Osteocyte (in vitro differentiated cells): ENCODE data around the gene KRT12. TPM values are rescaled to one million over a fixed set of nuclear protein-coding genes. Genes with fewer than 3 reads are reported as not detected.
A peak's percentile ranks its signal among the peaks of the same experiment; 100 is the strongest.
"Not testable (repeated sequence)": the region's sequence is repeated elsewhere in the genome, so short reads cannot be mapped to it uniquely, and the experiment has no call there.

Experiments used
- DNase-seq: peaks from one replicate; pipeline ENCODE4 v3.0.0; 2021; ENCODE audit warnings: mixed read lengths; ENCODE audit not compliant: unreplicated experiment; ENCODE audit errors: extremely low spot score
- H3K27ac Mint-ChIP-seq: one replicate; pipeline ENCODE4 v1.8.0; 2021; ENCODE audit warnings: mild to moderate bottlenecking, mixed read lengths; ENCODE audit not compliant: unreplicated experiment
- H3K27me3 Mint-ChIP-seq: one replicate; pipeline ENCODE4 v1.8.0; 2021; ENCODE audit warnings: mixed read lengths; ENCODE audit not compliant: unreplicated experiment
- H3K36me3 Mint-ChIP-seq: one replicate; pipeline ENCODE4 v1.8.0; 2021; ENCODE audit warnings: mixed read lengths; ENCODE audit not compliant: unreplicated experiment
- H3K4me1 Mint-ChIP-seq: one replicate; pipeline ENCODE4 v1.8.0; 2021; ENCODE audit warnings: mixed read lengths; ENCODE audit not compliant: unreplicated experiment
- H3K4me3 Mint-ChIP-seq: one replicate; pipeline ENCODE4 v1.8.0; 2021; ENCODE audit warnings: mild to moderate bottlenecking, moderate library complexity, mixed read lengths; ENCODE audit not compliant: unreplicated experiment
- H3K9me3 Mint-ChIP-seq: one replicate; pipeline ENCODE4 v1.8.0; 2021; ENCODE audit warnings: mixed read lengths; ENCODE audit not compliant: unreplicated experiment
- total RNA-seq: library from RNA; stranded (reverse); gene quantifications from 2 replicates; pipeline ENCODE4 v1.2.1, GENCODE V29; 2021
- TF ChIP-seq, protein P1 (sequence below): fragments of 200-600 bp; sonication (generic); IDR thresholded peaks from 2 replicates; pipeline ENCODE4 v1.5.0; 2021; ENCODE audit warnings: antibody characterized with exemption, mild to moderate bottlenecking, moderate library complexity

The KRT12 gene
- total RNA-seq, 1 donor from 2014 or later: not detected

DNA sequence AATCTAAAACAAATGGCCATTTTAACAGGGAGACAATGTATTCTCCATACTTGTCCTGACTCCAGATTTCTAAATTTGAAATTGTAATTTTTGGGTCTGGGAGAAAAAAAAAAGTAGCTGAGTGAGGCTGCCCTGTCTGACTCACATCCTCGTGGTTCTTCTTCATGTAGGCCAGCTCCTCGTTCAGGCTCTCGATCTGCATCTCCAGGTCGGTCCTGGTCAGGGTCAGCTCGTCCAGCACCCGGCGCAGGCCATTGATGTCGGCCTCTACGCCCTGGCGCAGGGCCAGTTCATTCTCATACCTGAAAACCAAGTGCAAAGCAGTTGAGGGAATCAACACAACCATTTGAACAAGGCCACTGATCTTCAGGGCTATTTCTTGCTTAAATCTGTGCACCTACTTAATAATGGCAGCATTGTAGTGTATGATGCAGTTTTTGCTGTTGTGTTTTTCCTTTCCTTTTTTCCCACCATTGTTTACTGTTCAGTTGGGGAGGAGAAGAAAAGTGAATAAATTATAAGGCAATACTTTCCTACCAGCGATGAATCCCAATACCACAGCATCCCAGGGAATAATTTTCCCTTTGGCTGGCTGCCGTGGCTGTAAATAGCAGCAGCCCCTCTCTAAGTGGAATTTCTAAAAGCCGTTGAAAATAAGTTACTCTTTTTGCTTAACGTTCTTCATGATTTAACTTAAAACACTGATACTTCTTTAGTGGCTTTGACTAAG is 2.2 kb downstream of the KRT12 start:
- H3K9me3 Mint-ChIP-seq: no peaks in the 10 kb centered on the region
- no peaks in the 10 kb centered on the region for H3K36me3 Mint-ChIP-seq
- no peak overlapping the region for H3K27ac Mint-ChIP-seq
- DNase-seq: no peak
- peaks cover 11% of the 10 kb centered on the region for H3K27me3 Mint-ChIP-seq
- no peak overlapping the region for H3K4me3 Mint-ChIP-seq
- TF ChIP-seq, protein P1, sequence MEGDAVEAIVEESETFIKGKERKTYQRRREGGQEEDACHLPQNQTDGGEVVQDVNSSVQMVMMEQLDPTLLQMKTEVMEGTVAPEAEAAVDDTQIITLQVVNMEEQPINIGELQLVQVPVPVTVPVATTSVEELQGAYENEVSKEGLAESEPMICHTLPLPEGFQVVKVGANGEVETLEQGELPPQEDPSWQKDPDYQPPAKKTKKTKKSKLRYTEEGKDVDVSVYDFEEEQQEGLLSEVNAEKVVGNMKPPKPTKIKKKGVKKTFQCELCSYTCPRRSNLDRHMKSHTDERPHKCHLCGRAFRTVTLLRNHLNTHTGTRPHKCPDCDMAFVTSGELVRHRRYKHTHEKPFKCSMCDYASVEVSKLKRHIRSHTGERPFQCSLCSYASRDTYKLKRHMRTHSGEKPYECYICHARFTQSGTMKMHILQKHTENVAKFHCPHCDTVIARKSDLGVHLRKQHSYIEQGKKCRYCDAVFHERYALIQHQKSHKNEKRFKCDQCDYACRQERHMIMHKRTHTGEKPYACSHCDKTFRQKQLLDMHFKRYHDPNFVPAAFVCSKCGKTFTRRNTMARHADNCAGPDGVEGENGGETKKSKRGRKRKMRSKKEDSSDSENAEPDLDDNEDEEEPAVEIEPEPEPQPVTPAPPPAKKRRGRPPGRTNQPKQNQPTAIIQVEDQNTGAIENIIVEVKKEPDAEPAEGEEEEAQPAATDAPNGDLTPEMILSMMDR: no peak
- no peaks in the 10 kb centered on the region for H3K4me1 Mint-ChIP-seq

DNA sequence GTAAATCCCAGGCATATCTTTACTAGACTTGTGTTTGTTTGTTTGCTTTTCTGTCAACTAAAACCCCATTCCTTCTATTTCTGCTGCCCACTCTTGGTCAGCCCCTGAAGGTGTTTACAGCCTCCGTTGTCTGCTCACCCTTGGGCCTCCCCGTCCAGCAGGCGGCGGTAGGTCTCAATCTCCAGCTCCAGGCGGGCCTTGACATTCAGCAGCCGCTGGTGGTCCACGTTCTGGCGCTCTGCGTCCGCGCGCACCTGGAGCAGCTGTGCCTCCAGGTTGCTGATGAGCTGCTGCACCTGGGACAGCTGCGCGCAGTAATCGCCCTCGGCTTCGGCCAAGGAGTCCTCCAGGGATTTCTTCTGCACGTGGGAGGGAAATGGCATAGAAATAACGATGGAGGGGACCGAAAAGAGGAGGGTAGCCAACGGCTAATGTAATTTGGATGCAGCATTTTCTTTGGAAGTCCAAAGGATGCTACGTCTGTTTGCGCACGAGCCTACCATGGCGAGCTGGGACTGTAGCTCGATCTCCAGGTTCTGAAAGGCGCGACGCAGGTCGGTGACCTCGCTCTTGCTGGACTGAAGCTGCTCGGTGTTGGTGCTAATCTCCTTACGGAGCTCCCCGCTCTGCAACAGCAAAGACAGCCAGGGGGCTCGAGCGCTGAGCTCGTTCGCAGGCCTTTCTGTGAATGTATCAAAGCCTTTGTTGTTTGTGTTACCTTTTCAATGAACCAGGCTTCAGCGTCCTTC is 3.9 kb downstream of the KRT12 start:
- Mint-ChIP-seq H3K36me3 (no peaks in the 10 kb centered on the region), H3K27me3 (peaks cover 8% of the 10 kb centered on the region), H3K27ac (no peak overlapping the region), H3K4me3 (no peak overlapping the region), H3K9me3 (no peaks in the 10 kb centered on the region), H3K4me1 (no peaks in the 10 kb centered on the region)
- DNase-seq: no peak
- TF ChIP-seq, protein P1: peak; percentile 27

DNA sequence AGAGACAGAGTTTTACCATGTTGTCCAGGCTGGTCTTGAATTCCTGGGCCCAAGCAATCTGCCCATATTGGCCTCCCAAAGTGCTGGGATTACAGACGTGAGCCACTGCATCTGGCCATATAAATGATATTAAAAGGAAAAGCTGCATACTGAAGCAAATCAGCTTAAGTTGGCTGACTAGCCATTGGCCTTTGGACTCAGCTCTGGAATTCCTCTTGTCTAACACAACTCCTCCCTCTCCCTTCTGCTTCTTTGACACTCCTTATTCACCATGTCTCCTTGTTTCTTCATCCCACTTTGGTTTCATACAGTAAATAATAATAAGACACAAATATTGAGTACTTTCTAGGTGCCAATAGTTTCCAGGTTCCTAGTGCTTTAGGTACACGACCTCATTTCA is 7.5 kb downstream of the KRT12 start:
- H3K4me1 Mint-ChIP-seq: peaks cover 11% of the 10 kb centered on the region
- TF ChIP-seq, protein P1: no peak
- H3K4me3 Mint-ChIP-seq: no peak overlapping the region
- no peak overlapping the region for H3K27ac Mint-ChIP-seq
- no peaks in the 10 kb centered on the region for H3K36me3 Mint-ChIP-seq
- H3K9me3 Mint-ChIP-seq: no peaks in the 10 kb centered on the region
- DNase-seq: no peak
- no peaks in the 10 kb centered on the region for H3K27me3 Mint-ChIP-seq

DNA sequence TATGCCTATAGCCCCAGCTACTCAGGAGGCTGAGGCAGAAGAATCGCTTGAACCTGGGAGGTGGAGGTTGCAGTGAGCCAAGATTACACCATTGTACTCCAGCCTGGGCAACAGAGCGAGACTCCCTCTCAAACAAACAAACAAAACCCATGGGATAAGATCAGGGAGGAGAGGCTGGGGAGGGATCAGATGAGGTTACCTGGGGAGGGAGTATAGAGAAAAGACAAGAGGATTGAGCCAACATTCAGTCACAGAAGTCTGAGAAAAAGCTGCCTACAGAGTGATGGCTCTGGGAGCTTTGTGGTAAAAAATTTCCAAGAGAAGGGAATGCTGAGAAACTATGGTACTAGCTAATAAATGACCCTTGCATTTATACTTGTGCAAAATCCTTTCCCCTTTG is 8.4 kb downstream of the KRT12 start:
- DNase-seq, H3K27me3 Mint-ChIP-seq, H3K4me3 Mint-ChIP-seq, H3K9me3 Mint-ChIP-seq, H3K36me3 Mint-ChIP-seq, H3K27ac Mint-ChIP-seq: not testable (repeated sequence)
- H3K4me1 Mint-ChIP-seq: peaks cover 16% of the 10 kb centered on the region

DNA sequence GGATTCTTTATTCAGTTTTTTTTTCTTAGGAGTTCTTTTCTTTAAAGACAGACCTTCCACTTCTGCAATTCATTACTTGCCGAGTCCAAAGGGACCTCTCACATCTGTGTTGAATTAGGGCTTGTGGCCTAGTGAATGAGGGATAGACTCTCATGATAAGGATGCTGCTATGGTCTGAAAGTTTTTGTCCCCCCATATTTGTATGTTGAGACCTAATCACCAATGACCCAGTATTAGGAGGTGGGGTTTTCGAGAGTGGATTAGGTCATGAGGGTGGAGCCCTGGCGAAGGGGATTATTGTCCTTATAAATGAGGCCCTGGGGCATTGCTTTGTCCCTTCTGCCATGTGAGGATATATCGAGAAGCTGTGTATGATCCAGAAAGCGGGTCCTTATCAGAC is 9.5 kb downstream of the KRT12 start:
- peak overlapping the region; percentile 23 for H3K27ac Mint-ChIP-seq
- no peaks in the 10 kb centered on the region for H3K27me3 Mint-ChIP-seq
- H3K36me3 Mint-ChIP-seq: no peaks in the 10 kb centered on the region
- TF ChIP-seq, protein P1: no peak
- H3K4me1 Mint-ChIP-seq: peaks cover 16% of the 10 kb centered on the region
- no peak overlapping the region for H3K4me3 Mint-ChIP-seq
- H3K9me3 Mint-ChIP-seq: no peaks in the 10 kb centered on the region
- DNase-seq: no peak
